Prostate gland (tissue), 2 donors: ENCODE data around the gene NR6A1. TPM values are rescaled to one million over a fixed set of nuclear protein-coding genes. Genes with fewer than 3 reads are reported as not detected.

ENCODE experiments used
- DNase-seq: peaks from one replicate; pipeline ENCODE4 v3.0.0-alpha.2; 2019; ENCODE audit warnings: low spot score
- H3K27ac ChIP-seq, 2 donors: fragments of 200-600 bp; sonication (generic); 2 replicates each; pipeline ENCODE4 v1.5.1; 2017 to 2019
- H3K27me3 ChIP-seq: fragments of 200-600 bp; sonication (generic); replicated peaks from 2 replicates; pipeline ENCODE4 v1.5.1; 2019; ENCODE audit not compliant: insufficient read depth
- H3K36me3 ChIP-seq, 2 donors: fragments of 200-600 bp; sonication (generic); 1 replicate in 1 of 2; 2 replicates in 1 of 2; pipeline versions ENCODE4 v1.5.1 to v1.8.1; 2017 to 2019
- H3K4me1 ChIP-seq: fragments of 200-600 bp; sonication (generic); replicated peaks from 2 replicates; pipeline ENCODE4 v1.5.1; 2019
- H3K4me3 ChIP-seq, 2 donors: fragments of 200-600 bp; sonication (generic); 2 replicates each; pipeline ENCODE4 v1.5.1; 2017 to 2019
- H3K9me3 ChIP-seq: fragments of 200-600 bp; sonication (generic); 2 replicates; pipeline ENCODE4 v1.5.1; 2017
- POLR2A ChIP-seq: fragments of 450-650 bp; IDR thresholded peaks from one replicate; pipeline ENCODE4 v1.6.1; 2016; ENCODE audit warnings: antibody characterized with exemption, mild to moderate bottlenecking
- POLR2AphosphoS5 ChIP-seq: sonication (generic); formaldehyde crosslinking; IDR thresholded peaks from one replicate; pipeline ENCODE4 v1.6.1; 2017; ENCODE audit warnings: antibody characterized with exemption
- WGBS: methylation state at CpG from one replicate; pipeline ENCODE4 v1.1.5; 2018; 5-methylcytosine and 5-hydroxymethylcytosine counted together
- intact Hi-C: fragments of 100-400 bp; cut with DNase I; formaldehyde crosslinking; loops from one replicate; pipeline ENCODE4 v1.14.2; 2022
- total RNA-seq, 2 donors: library from RNA; depleted of rRNA; stranded (reverse); fragments of >200 nt; gene quantifications; one replicate each; pipeline ENCODE4 v1.1.0, GENCODE V29; 2016
- TF ChIP-seq, protein P1 (sequence below), 4 experiments: fragments of 200-600 bp in 2 of 4; fragments of 450-650 bp in 2 of 4; sonication (generic) in 2 of 4; IDR thresholded peaks; 1 replicate in 3 of 4; 2 replicates in 1 of 4; pipeline ENCODE4 v1.5.1; 2016 to 2019; ENCODE audit warnings: antibody characterized with exemption in 4 of 4, mild to moderate bottlenecking in 2 of 4, moderate library complexity in 2 of 4

Gene NR6A1
- total RNA-seq, 2 donors from 2014 or later, result 1.3 to 53.7 TPM

DNA sequence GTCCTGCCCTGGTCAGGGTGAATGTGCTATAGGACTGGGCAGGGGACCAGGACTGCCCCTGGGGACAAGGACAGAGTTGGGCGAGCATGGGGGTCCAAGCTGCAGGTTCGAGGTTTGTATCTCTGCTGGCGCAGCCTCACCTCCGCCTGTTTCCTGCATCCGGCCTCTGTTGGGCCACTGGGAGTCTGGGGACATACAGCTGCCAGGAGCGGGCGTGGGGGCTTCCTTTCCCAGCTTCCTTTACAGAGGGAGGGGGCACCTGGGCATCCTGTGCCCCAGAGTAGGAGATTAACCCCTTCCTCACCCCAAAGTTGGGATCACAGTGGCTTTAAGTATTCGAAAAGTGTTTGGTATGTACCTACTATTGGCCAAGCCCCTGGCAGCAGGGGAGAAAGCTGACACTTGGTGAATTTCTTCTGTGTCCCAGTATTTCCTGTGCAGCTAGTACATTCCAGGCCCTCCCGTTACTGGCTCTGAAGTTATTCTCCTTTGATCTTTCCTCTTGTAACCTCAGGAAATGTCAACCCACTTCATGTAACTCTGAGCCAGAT is 24.8 kb upstream of the NR6A1 start:
- no peaks in the 10 kb centered on the region for H3K4me1 ChIP-seq
- H3K36me3 ChIP-seq, result no peaks in the 10 kb centered on the region
- H3K9me3 ChIP-seq, result no peaks in the 10 kb centered on the region
- no peak overlapping the region for H3K27ac ChIP-seq
- no peaks in the 10 kb centered on the region for H3K27me3 ChIP-seq
- H3K4me3 ChIP-seq, result no peak overlapping the region
- WGBS, result 61% methylated on average over 9 of the region's 9 CpGs
- TF ChIP-seq POLR2AphosphoS5 (no peak), POLR2A (no peak)
- TF ChIP-seq, protein P1, sequence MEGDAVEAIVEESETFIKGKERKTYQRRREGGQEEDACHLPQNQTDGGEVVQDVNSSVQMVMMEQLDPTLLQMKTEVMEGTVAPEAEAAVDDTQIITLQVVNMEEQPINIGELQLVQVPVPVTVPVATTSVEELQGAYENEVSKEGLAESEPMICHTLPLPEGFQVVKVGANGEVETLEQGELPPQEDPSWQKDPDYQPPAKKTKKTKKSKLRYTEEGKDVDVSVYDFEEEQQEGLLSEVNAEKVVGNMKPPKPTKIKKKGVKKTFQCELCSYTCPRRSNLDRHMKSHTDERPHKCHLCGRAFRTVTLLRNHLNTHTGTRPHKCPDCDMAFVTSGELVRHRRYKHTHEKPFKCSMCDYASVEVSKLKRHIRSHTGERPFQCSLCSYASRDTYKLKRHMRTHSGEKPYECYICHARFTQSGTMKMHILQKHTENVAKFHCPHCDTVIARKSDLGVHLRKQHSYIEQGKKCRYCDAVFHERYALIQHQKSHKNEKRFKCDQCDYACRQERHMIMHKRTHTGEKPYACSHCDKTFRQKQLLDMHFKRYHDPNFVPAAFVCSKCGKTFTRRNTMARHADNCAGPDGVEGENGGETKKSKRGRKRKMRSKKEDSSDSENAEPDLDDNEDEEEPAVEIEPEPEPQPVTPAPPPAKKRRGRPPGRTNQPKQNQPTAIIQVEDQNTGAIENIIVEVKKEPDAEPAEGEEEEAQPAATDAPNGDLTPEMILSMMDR (IDR thresholded peaks at IDR 0.05), result no peak
- DNase-seq, result no peak
- intact Hi-C loops, result no loop called here

DNA sequence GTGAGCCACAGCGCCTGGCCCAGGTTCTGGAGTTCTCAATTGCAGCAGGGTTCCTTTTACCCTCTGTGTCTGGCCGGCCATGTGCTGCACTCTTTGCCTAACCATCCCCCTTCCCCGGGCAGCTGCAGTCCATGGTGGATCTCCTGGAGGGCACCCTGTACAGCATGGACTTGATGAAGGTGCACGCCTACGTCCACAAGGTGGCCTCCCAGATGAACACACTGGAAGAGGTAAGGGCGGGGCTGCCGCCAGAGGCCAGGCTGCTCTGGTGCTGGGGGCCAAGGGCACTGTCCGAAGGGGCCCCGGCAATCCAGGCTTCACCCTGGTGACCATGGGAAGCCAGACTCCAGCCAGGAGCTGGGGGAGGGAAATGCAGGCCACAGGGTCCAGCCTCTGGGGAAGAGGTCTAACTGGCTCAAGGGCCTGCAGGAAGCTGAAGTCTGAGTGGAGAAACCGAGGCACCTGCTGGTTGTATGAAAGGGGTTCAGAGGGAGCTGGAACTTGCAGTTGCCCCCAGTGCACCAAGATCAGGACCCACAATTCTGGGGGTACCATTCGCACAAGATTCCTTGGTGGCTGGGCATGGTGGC is 23.9 kb upstream of the NR6A1 start:
- WGBS, result 86% methylated on average over 11 of the region's 11 CpGs
- Histone ChIP-seq H3K9me3 (no peaks in the 10 kb centered on the region), H3K27me3 (no peaks in the 10 kb centered on the region), H3K36me3 (no peaks in the 10 kb centered on the region), H3K4me3 (no peak overlapping the region), H3K27ac (no peak overlapping the region), H3K4me1 (no peaks in the 10 kb centered on the region)
- DNase-seq, result no peak
- intact Hi-C loops, result no loop called here
- TF ChIP-seq POLR2A (no peak), POLR2AphosphoS5 (no peak)
- TF ChIP-seq, protein P1 (IDR thresholded peaks at IDR 0.05), result no peak

DNA sequence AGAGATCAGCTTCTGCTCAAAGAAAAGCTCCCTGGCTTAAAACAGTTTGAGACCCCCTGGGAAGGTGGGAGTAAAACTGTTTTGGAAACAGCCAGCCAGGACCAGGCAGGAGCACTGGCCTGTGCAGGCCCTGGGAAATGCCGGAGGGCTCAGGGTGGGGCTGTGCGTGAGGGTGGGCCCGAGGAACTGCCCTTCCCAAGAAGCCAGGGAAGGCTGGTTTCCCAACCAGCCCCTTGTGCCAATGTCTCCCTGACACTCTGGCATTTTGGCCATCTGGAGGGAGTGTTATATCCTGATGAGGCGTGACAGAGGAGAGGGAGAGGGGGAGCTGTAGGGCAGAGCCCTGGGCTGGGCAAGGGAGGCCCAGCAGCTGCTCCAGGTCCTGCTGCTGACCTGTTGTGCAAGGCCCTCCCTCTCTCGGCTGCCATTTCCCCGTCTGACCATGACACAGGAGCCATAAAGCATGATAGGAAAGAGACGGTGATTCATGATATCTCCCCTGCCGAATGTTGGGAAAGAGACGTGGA is 22.0 kb upstream of the NR6A1 start:
- Histone ChIP-seq H3K36me3 (no peaks in the 10 kb centered on the region), H3K9me3 (no peaks in the 10 kb centered on the region), H3K27me3 (no peaks in the 10 kb centered on the region), H3K4me3 (no peak overlapping the region), H3K4me1 (no peaks in the 10 kb centered on the region), H3K27ac (no peak overlapping the region)
- 79% methylated on average over 9 of the region's 9 CpGs for WGBS
- DNase-seq, result no peak
- no peak for TF ChIP-seq POLR2A
- TF ChIP-seq, protein P1 (IDR thresholded peaks at IDR 0.05), result no peak
- no peak for TF ChIP-seq POLR2AphosphoS5
- intact Hi-C loops, result no loop called here

DNA sequence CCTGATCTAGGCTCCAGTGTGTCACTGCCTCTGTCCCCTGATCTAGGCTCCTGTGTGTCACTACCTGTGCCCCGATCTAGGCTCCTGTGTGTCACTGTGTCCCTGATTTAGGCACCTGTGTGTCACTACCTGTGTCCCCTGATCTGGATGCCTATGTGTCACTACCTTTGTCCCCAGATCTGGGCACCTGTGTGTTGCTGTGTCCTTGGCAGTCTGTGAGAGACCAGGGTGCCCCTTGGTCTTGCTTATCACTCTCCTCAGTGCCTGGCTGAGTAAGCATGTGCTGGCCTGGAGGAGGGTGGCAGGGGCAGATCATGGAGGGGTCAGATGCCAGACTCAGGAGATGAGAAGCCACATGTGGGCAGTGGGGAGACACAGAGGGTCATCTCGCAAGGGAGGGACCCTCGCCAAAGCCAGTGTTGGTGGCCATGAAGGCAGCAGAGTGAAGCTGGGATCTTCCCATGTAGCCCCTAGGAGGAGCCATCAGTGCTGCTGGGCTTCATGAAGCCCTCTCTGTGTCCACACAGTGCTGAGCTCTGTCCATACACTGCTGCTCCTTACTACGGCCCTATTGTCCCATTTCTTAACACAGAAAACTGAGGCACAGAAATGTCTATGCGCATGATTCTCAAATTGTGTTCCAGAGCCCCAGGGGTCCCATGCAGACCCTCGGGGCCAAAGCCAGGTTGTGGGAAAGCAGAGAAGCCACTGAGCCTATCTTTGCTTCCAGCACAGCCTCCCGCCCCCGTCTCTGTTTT is 21.3 kb upstream of the NR6A1 start:
- Histone ChIP-seq H3K36me3 (no peaks in the 10 kb centered on the region), H3K27me3 (no peaks in the 10 kb centered on the region), H3K4me3 (no peak overlapping the region), H3K9me3 (no peaks in the 10 kb centered on the region), H3K4me1 (no peaks in the 10 kb centered on the region), H3K27ac (no peak overlapping the region)
- WGBS, result 83% methylated on average over 8 of the region's 8 CpGs
- no peak for DNase-seq
- intact Hi-C loops, result no loop called here
- TF ChIP-seq POLR2A (no peak), POLR2AphosphoS5 (no peak)
- TF ChIP-seq, protein P1 (IDR thresholded peaks at IDR 0.05), result no peak
